Measurements from ENCODE around the gene CDCA8. TPM values are rescaled to one million over a fixed set of nuclear protein-coding genes. Genes with fewer than 3 reads are reported as not detected.

CDCA8 gene
- total and polyA plus RNA-seq, 9 of the 15 experiments (the other 6 are each of a cell fraction or from before 2014, with no cell fraction given): 26.4 to 148 (median 81.8) TPM

- TF ChIP-seq REST (IDR thresholded peaks at IDR 0.05; ENCODE audit: borderline replicate concordance) (no peak), REST (CRISPR knock-in tag; IDR thresholded peaks at IDR 0.05; ENCODE audit: low read depth) (no peak), BCL6 (CRISPR knock-in tag; IDR thresholded peaks at IDR 0.05) (no peak)
Observed at GRCh38 chr1:37708471-37708870, 16.2 kb downstream of the CDCA8 start (continued).

Data from K562 (cell line).